HEK293T (cell line): ENCODE data around the gene SH2D2A.

Experiments used
- CTCF ChIA-PET: fragments of 350-600 bp; formaldehyde crosslinking; extraction: SDS; loops from one replicate; lab custom pipeline; 2021; ENCODE audit warnings: antibody characterized with exemption, inconsistent platforms; lab: Yijun Ruan, JAX
- POLR2A ChIA-PET: fragments of 350-600 bp; formaldehyde crosslinking; extraction: SDS; loops from one replicate; lab custom pipeline; 2020; ENCODE audit warnings: antibody characterized with exemption, inconsistent platforms; lab: Yijun Ruan, JAX
- DNase-seq: peaks from one replicate; pipeline ENCODE4 v3.0.0; 2012; ENCODE audit warnings: mixed read lengths; ENCODE audit errors: extremely low spot score
- ARNT ChIP-seq: fragments of 450-650 bp; IDR thresholded peaks from 2 replicates; pipeline ENCODE4 v1.6.1; 2017; ENCODE audit warnings: mild to moderate bottlenecking
- BHLHE40 ChIP-seq: fragments of 450-650 bp; IDR thresholded peaks from 2 replicates; pipeline ENCODE4 v1.6.1; 2016; ENCODE audit warnings: mild to moderate bottlenecking, moderate library complexity, borderline replicate concordance
- CTBP1 ChIP-seq: fragments of 450-650 bp; IDR thresholded peaks from 2 replicates; pipeline ENCODE4 v1.6.1; 2016; ENCODE audit warnings: borderline replicate concordance
- ELF4 ChIP-seq: fragments of 450-650 bp; IDR thresholded peaks from 2 replicates; pipeline ENCODE4 v1.6.1; 2017; ENCODE audit warnings: antibody characterized with exemption
- FOXA1 ChIP-seq: fragments of 450-650 bp; IDR thresholded peaks from 2 replicates; pipeline ENCODE4 v1.6.1; 2016; ENCODE audit warnings: mild to moderate bottlenecking
- FOXK2 ChIP-seq: fragments of 450-650 bp; IDR thresholded peaks from 2 replicates; pipeline ENCODE4 v1.6.1; 2016; ENCODE audit warnings: mild to moderate bottlenecking
- FOXM1 ChIP-seq: fragments of 450-650 bp; IDR thresholded peaks from 2 replicates; pipeline ENCODE4 v1.6.1; 2017; ENCODE audit warnings: mild to moderate bottlenecking, borderline replicate concordance
- HDGF ChIP-seq: fragments of 450-650 bp; IDR thresholded peaks from 2 replicates; pipeline ENCODE4 v1.6.1; 2017; ENCODE audit warnings: antibody characterized with exemption, borderline replicate concordance
- L3MBTL2 ChIP-seq: fragments of 450-650 bp; conservative IDR thresholded peaks from 2 replicates; pipeline ENCODE4 v1.6.1; 2016; ENCODE audit warnings: mild to moderate bottlenecking
- LEF1 ChIP-seq: fragments of 450-650 bp; IDR thresholded peaks from 2 replicates; pipeline ENCODE4 v1.6.1; 2017; ENCODE audit warnings: mild to moderate bottlenecking, borderline replicate concordance
- NFRKB ChIP-seq: fragments of 450-650 bp; IDR thresholded peaks from 2 replicates; pipeline ENCODE4 v1.6.1; 2016; ENCODE audit warnings: mild to moderate bottlenecking, moderate library complexity
- SP1 ChIP-seq: fragments of 450-650 bp; IDR thresholded peaks from 2 replicates; pipeline ENCODE4 v1.6.1; 2017
- SUZ12 ChIP-seq: fragments of 450-650 bp; IDR thresholded peaks from 2 replicates; pipeline ENCODE4 v1.6.1; 2016; ENCODE audit warnings: mild to moderate bottlenecking
- TARDBP ChIP-seq: fragments of 450-650 bp; IDR thresholded peaks from 2 replicates; pipeline ENCODE4 v1.6.1; 2016
- ZNF384 ChIP-seq: fragments of 450-650 bp; IDR thresholded peaks from 2 replicates; pipeline ENCODE4 v1.6.1; 2016
- TF ChIP-seq, protein P1 (sequence below): fragments of 450-650 bp; IDR thresholded peaks from 2 replicates; pipeline ENCODE4 v1.6.1; 2016

The SH2D2A gene

GRCh38 chr1:156862997-156863599 lies 46.5 kb upstream of the SH2D2A start:
- ChIA-PET POLR2A (interaction anchor here (1.6 kb wide), 1 partner anchor 135 kb away, joined by 6 read pairs; the partner anchor contains the start of genes ISG20L2 and METTL25B), CTCF (interaction anchor here (0.8 to 4.4 kb wide), 4 partner anchors 25 to 136 kb away, joined by 3 to 62 read pairs (median 33); partner anchors contain the start of genes ISG20L2, METTL25B and MRPL24)
- no peak for DNase-seq
- TF ChIP-seq FOXM1, result no peak
- TF ChIP-seq FOXA1, result no peak
- no peak for TF ChIP-seq ELF4
- no peak for TF ChIP-seq HDGF
- no peak for TF ChIP-seq ARNT

DNA sequence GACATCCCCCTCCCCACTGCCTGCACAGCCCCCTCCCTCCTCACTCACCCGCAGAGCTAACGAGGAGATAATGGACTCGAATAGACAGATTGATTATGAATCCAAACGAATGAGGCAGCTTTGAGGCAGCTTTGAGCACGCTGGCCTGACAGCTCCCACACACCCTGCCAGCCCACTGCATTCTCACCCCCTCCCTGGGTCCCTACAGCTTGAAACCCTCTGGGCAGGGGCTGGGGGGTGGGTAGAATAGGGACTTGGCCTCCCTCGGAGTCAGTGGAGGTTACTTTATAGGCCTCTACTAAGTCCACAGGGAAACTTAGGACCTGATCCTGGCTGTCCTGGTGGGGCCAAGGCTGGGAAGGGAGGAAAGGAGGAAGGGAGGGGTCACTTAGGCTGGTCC lies 45.9 kb upstream of the SH2D2A start:
- TF ChIP-seq SP1 (no peak), LEF1 (no peak), CTBP1 (no peak), ARNT (no peak), ELF4 (no peak), SUZ12 (no peak)
- no peak for DNase-seq
- POLR2A ChIA-PET, result interaction anchor here (1.6 to 1.7 kb wide), 2 partner anchors 134 to 201 kb away, joined by 5 to 6 read pairs; partner anchors contain the start of genes ISG20L2 and METTL25B
- CTCF ChIA-PET, result interaction anchor here (0.8 to 4.4 kb wide), 5 partner anchors 15 to 135 kb away, joined by 3 to 62 read pairs (median 5); partner anchors contain the start of genes ISG20L2, METTL25B and MRPL24

DNA sequence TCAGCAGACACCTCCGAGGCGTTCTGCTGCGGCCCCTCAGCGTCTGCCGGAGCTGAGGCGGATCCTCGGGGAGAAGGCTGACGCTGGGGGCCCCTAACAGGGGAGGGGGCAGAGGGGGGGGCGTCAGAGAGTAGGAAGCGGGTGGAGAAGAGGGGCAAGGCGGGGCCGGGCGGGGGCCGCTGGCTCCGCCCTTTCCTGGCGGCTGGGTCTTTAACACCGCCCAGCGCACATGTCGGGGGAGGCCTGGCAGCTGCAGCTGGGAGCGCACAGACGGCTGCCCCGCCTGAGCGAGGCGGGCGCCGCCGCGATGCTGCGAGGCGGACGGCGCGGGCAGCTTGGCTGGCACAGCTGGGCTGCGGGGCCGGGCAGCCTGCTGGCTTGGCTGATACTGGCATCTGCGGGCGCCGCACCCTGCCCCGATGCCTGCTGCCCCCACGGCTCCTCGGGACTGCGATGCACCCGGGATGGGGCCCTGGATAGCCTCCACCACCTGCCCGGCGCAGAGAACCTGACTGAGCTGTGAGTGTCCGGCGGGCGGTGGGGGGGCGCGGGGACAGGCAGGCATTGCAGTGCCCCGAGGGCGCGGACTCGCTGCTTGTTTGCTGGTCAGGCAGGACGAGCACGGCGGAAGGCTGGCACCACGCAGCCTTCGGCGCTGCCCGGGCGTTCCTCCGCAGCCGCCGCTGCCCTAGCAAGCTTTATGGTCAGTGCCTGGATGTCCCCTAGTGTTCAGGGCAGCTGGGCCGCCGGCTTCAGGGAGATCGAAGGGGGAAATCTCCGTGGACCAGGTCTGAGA lies 44.2 kb upstream of the SH2D2A start, which contains the start of gene NTRK1:
NTRK1 (plus strand) TSS at position 238 of the 796 bp plus-strand sequence; CDS start at position 308, 70 bp downstream.
- POLR2A ChIA-PET, result interaction anchor here (0.6 to 2.3 kb wide), 12 partner anchors 13 to 200 kb away, joined by 3 to 23 read pairs (median 4); partner anchors contain the start of genes ISG20L2, METTL25B, MRPL24 and PRCC
- TF ChIP-seq L3MBTL2 (peak; percentile 1; the same call in 1 of the 2 replicates), BHLHE40 (no peak)
- CTCF ChIA-PET, result interaction anchor here (0.7 to 4.4 kb wide), 25 partner anchors 13 to 171 kb away, joined by 3 to 62 read pairs (median 5); partner anchors contain the start of genes CRABP2, ISG20L2, LRRC71 and METTL25B
- peak; percentile 77 for DNase-seq

DNA sequence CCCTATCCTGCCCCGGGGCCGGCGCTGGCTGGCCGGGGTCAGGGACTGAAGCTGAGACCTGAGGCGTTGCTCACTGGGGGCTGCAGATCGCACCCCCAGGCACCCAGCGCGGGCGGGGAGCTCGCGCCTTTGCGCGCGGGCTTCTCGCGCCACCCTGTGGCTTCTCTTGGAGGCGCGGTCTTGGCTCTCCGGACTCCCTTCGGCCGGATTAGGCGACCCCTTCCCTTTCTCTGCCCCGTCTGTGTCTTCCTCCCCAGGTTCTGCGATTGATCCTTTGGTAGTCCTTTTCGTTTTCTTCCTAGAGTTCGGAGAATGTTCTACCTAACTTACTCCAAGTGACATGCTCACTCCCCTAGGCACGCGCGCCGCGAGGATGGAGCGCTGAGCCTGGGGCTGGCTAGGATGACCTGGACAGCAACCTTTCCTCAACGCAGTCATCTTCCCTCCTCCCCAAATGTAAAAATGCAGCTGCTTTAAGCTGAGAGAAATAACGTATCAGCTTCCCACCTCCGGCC lies 43.5 kb upstream of the SH2D2A start:
- ChIA-PET CTCF (interaction anchor here (0.7 to 4.4 kb wide), 28 partner anchors 9 to 200 kb away, joined by 3 to 62 read pairs (median 5); partner anchors contain the start of genes CRABP2, ISG20L2, LRRC71 and METTL25B), POLR2A (interaction anchor here (0.6 to 2.3 kb wide), 11 partner anchors 13 to 199 kb away, joined by 3 to 23 read pairs (median 4); partner anchors contain the start of genes ISG20L2, METTL25B, MRPL24 and PRCC)
- TF ChIP-seq LEF1, result no peak
- 0 out of 2 replicates have a peak, but pooled peaks have one; percentile 28 for TF ChIP-seq L3MBTL2
- TF ChIP-seq ELF4, result no peak
- no peak for TF ChIP-seq FOXA1
- no peak for TF ChIP-seq ZNF384
- no peak for TF ChIP-seq TARDBP
- TF ChIP-seq SP1, result no peak
- TF ChIP-seq CTBP1, result no peak
- TF ChIP-seq FOXM1, result 0 out of 2 replicates have a peak, but pooled peaks have one; percentile 36
- no peak for TF ChIP-seq NFRKB
- no peak for TF ChIP-seq ARNT
- no peak for TF ChIP-seq BHLHE40
- TF ChIP-seq, protein P1, sequence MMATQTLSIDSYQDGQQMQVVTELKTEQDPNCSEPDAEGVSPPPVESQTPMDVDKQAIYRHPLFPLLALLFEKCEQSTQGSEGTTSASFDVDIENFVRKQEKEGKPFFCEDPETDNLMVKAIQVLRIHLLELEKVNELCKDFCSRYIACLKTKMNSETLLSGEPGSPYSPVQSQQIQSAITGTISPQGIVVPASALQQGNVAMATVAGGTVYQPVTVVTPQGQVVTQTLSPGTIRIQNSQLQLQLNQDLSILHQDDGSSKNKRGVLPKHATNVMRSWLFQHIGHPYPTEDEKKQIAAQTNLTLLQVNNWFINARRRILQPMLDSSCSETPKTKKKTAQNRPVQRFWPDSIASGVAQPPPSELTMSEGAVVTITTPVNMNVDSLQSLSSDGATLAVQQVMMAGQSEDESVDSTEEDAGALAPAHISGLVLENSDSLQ, result no peak
- TF ChIP-seq FOXK2, result no peak
- no peak for TF ChIP-seq SUZ12
- TF ChIP-seq HDGF, result no peak
- peak; percentile 86 for DNase-seq

GRCh38 chr1:156859523-156860112 lies 43.0 kb upstream of the SH2D2A start:
- ChIA-PET CTCF (interaction anchor here (0.9 to 4.4 kb wide), 22 partner anchors 10 to 200 kb away, joined by 3 to 62 read pairs (median 5); partner anchors contain the start of genes ISG20L2, LRRC71 and METTL25B), POLR2A (interaction anchor here (0.6 to 2.3 kb wide), 11 partner anchors 14 to 199 kb away, joined by 3 to 23 read pairs (median 4); partner anchors contain the start of genes ISG20L2, METTL25B, MRPL24 and PRCC)
- TF ChIP-seq CTBP1 (no peak), L3MBTL2 (no peak), TARDBP (no peak)
- TF ChIP-seq, protein P1, result no peak
- no peak for DNase-seq

DNA sequence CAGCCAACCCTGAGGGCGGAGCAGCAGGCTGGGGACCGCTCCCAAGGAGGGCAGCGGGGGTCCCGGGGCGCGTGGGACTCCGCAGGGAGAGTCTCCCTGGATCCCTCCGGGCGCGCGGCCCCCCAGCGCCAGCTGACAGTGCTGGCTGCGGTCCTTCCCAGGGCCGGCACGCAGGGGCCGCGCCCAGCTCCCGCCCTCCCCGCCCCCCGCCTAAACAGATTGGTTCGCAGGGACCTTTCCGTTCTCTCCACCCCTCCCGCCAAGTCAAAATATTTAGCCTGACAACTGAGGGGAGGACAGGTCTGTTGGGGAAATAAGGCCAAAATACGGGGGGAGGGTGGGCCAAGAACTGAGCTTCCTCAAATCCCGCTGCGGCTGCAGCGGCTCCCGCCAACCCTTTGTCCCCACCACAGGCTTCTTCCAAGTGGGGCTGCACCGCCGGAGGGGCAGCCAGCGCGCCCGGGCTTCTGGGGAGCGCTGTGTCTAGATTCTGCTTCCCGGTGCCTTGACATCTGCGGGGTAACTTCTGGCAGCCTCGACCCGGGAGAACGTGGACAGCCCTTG lies 42.4 kb upstream of the SH2D2A start, which contains the start of gene INSRR:
INSRR (minus strand) TSS at position 159 of the 564 bp plus-strand sequence. CDS start 496 bp downstream, outside the sequence.
- CTCF ChIA-PET, result interaction anchor here (0.6 to 4.4 kb wide), 14 partner anchors 11 to 403 kb away, joined by 3 to 62 read pairs (median 12); partner anchors contain the start of genes ISG20L2 and METTL25B
- POLR2A ChIA-PET, result interaction anchor here (1.5 to 2.3 kb wide), 4 partner anchors 18 to 131 kb away, joined by 3 to 23 read pairs (median 7); partner anchors contain the start of genes ISG20L2, METTL25B and PRCC
- TF ChIP-seq FOXM1, result no peak
- TF ChIP-seq ELF4, result no peak
- TF ChIP-seq SP1, result no peak
- TF ChIP-seq BHLHE40, result no peak
- TF ChIP-seq CTBP1, result no peak
- no peak for TF ChIP-seq NFRKB
- TF ChIP-seq HDGF, result no peak
- no peak for TF ChIP-seq FOXA1
- no peak for TF ChIP-seq L3MBTL2
- TF ChIP-seq TARDBP, result no peak
- TF ChIP-seq, protein P1, result no peak
- TF ChIP-seq ARNT, result no peak
- TF ChIP-seq FOXK2, result no peak
- no peak for TF ChIP-seq LEF1
- DNase-seq, result no peak
